ENCODE data around the gene URB2. TPM values are rescaled to one million over a fixed set of nuclear protein-coding genes. Genes with fewer than 3 reads are reported as not detected.

Gene URB2
- total RNA-seq, 1 donor from 2014 or later: 9.0 TPM

- Mint-ChIP-seq H3K36me3 (ENCODE audit: unreplicated experiment) (no peaks in the 10 kb centered on the region), H3K4me1 (ENCODE audit: low read depth, unreplicated experiment) (peaks cover 9% of the 10 kb centered on the region), H3K9me3 (ENCODE audit: unreplicated experiment) (no peaks in the 10 kb centered on the region), H3K27ac (ENCODE audit: unreplicated experiment) (no peak overlapping the region), H3K27me3 (ENCODE audit: unreplicated experiment) (no peaks in the 10 kb centered on the region), H3K4me3 (ENCODE audit: unreplicated experiment) (no peak overlapping the region)
- DNase-seq: no peak
- TF ChIP-seq, protein P1, sequence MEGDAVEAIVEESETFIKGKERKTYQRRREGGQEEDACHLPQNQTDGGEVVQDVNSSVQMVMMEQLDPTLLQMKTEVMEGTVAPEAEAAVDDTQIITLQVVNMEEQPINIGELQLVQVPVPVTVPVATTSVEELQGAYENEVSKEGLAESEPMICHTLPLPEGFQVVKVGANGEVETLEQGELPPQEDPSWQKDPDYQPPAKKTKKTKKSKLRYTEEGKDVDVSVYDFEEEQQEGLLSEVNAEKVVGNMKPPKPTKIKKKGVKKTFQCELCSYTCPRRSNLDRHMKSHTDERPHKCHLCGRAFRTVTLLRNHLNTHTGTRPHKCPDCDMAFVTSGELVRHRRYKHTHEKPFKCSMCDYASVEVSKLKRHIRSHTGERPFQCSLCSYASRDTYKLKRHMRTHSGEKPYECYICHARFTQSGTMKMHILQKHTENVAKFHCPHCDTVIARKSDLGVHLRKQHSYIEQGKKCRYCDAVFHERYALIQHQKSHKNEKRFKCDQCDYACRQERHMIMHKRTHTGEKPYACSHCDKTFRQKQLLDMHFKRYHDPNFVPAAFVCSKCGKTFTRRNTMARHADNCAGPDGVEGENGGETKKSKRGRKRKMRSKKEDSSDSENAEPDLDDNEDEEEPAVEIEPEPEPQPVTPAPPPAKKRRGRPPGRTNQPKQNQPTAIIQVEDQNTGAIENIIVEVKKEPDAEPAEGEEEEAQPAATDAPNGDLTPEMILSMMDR (IDR thresholded peaks at IDR 0.05; ENCODE audit: partially characterized antibody, unreplicated experiment): no peak
Measured at GRCh38 chr1:229600229-229600628, 25.8 kb upstream of the URB2 start.

GRCh38 chr1:229603371-229604005, 22.6 kb upstream of the URB2 start:
- H3K9me3 Mint-ChIP-seq (ENCODE audit: unreplicated experiment): no peaks in the 10 kb centered on the region
- no peaks in the 10 kb centered on the region for H3K36me3 Mint-ChIP-seq (ENCODE audit: unreplicated experiment)
- H3K27ac Mint-ChIP-seq (ENCODE audit: unreplicated experiment): no peak overlapping the region
- TF ChIP-seq, protein P1 (IDR thresholded peaks at IDR 0.05; ENCODE audit: partially characterized antibody, unreplicated experiment): no peak
- no peaks in the 10 kb centered on the region for H3K27me3 Mint-ChIP-seq (ENCODE audit: unreplicated experiment)
- no peak overlapping the region for H3K4me3 Mint-ChIP-seq (ENCODE audit: unreplicated experiment)
- no peak for DNase-seq
- peaks cover 9% of the 10 kb centered on the region for H3K4me1 Mint-ChIP-seq (ENCODE audit: low read depth, unreplicated experiment)

- no peak for DNase-seq
- Mint-ChIP-seq H3K4me3 (ENCODE audit: unreplicated experiment) (no peak overlapping the region), H3K36me3 (ENCODE audit: unreplicated experiment) (no peaks in the 10 kb centered on the region), H3K4me1 (ENCODE audit: low read depth, unreplicated experiment) (peaks cover 4% of the 10 kb centered on the region), H3K9me3 (ENCODE audit: unreplicated experiment) (peaks cover 2% of the 10 kb centered on the region), H3K27ac (ENCODE audit: unreplicated experiment) (no peak overlapping the region), H3K27me3 (ENCODE audit: unreplicated experiment) (no peaks in the 10 kb centered on the region)
- TF ChIP-seq, protein P1 (IDR thresholded peaks at IDR 0.05; ENCODE audit: partially characterized antibody, unreplicated experiment): no peak
Measured at GRCh38 chr1:229607370-229607769, 18.7 kb upstream of the URB2 start.

GRCh38 chr1:229608590-229608989, 17.5 kb upstream of the URB2 start:
- no peak for DNase-seq
- H3K4me1 Mint-ChIP-seq (ENCODE audit: low read depth, unreplicated experiment): no peaks in the 10 kb centered on the region
- H3K9me3 Mint-ChIP-seq (ENCODE audit: unreplicated experiment): peaks cover 2% of the 10 kb centered on the region
- no peak overlapping the region for H3K4me3 Mint-ChIP-seq (ENCODE audit: unreplicated experiment)
- H3K27me3 Mint-ChIP-seq (ENCODE audit: unreplicated experiment): no peaks in the 10 kb centered on the region
- no peaks in the 10 kb centered on the region for H3K36me3 Mint-ChIP-seq (ENCODE audit: unreplicated experiment)
- TF ChIP-seq, protein P1 (IDR thresholded peaks at IDR 0.05; ENCODE audit: partially characterized antibody, unreplicated experiment): no peak
- H3K27ac Mint-ChIP-seq (ENCODE audit: unreplicated experiment): no peak overlapping the region

DNA sequence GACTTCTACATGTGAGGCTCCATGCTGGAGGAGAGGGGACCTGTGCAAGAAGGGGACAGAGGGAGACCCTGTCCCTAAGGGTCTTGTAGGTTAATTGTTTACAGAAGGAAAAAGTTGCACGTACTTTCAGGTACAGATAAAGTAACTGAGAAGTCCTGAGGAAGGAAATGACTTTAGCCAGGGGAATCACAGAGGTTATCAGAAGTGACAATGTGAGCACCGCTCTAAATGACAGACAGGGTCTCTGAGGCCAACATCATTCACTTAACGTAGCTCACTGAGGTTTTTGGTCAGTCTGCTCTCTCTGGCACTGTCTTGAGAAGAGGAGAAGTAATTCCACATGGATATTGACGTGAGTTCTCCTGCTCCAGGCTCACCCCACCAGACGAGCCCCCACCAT, 12.1 kb upstream of the URB2 start:
- Mint-ChIP-seq H3K4me1 (ENCODE audit: low read depth, unreplicated experiment) (no peaks in the 10 kb centered on the region), H3K36me3 (ENCODE audit: unreplicated experiment) (no peaks in the 10 kb centered on the region), H3K27ac (ENCODE audit: unreplicated experiment) (no peak overlapping the region), H3K27me3 (ENCODE audit: unreplicated experiment) (no peaks in the 10 kb centered on the region), H3K9me3 (ENCODE audit: unreplicated experiment) (peaks cover 2% of the 10 kb centered on the region), H3K4me3 (ENCODE audit: unreplicated experiment) (no peak overlapping the region)
- DNase-seq: no peak
- TF ChIP-seq, protein P1 (IDR thresholded peaks at IDR 0.05; ENCODE audit: partially characterized antibody, unreplicated experiment): no peak

All from glutamatergic neuron (in vitro differentiated cells).